HPDE6-E6E7 (cell line): Measurements from ENCODE around the gene TULP1.

Experiments
- DNase-seq: peaks from one replicate; pipeline ENCODE4 v3.0.0; 2011; ENCODE audit warnings: missing footprints; ENCODE audit errors: extremely low spot score

Gene TULP1

DNA sequence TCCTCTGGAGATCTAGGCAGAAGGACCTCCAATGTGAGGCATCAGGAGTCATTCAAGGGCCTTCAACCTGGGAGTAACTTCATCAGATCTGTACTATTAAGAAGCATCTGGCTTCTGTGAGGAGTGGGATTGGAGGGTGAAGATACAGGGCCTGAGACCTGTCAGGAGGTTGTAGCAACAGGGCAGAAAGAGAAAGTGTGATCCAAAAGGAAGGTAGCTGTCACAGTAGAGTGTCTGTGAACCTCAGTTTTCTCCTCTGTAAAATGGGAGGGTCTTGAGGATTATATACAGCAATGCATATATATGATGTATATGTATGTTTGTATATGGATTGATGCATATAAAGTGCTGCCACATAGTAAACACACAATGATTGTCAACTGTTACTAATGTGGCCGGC is 47.0 kb downstream of the TULP1 start:
- DNase-seq = no peak

DNA sequence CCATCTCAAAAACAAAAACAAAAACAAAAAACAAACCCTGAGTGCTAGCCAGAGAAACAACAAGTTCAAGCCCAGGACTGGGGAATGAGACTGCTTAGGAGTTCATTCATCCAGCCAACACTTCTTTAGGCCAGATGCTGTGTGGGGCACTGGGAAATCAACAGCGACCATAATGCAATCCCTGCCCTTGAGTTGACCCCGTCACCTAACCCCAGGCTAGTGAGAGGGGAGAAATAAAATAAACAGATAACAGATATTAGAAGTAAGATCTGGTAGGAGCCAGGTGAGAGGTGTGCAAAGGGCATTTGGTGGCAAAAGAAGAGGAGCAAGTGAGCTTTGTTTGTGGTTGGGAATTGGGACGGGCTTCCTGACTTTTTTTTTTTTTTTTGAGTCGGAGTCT is 49.4 kb downstream of the TULP1 start:
- DNase-seq = no peak

DNA sequence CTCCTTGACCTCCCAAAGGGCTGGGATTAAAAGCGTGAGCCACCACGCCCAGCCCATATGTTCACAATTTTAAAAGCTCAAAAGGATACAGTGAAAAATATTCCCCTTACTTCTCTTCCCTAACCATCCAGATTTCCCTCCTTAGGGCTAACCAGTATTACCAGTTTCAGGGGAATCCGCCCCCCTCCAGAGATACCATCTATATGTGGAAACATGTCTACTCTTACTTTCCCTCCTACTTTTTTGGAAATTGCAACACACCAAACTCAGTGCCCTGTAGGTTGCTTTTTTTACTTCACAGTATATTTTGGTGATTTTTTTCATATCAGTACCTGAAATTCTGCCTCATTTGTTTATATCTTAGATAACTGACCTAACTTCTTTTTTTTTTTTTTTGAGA is 51.4 kb downstream of the TULP1 start:
- no peak for DNase-seq

DNA sequence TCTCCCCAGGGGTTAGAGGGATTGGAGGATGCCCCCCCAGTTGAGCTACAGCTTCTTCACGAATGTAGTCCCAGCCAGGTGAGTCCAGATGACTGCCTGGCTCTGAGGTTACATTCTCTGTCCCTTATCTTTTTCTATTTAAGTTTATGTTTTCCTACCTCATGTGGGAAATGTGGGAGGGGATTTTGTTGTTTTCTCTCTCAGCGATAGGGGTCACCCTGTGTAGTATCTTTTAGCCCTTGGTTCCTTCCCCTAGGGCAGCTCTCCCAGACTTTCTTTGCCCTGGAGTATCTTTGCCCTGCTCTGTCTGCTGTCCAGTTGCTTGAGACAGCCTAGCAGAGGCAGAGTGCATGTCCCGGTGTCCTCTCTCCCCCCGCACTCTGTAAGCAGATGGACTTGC is 54.8 kb downstream of the TULP1 start:
- DNase-seq = no peak

DNA sequence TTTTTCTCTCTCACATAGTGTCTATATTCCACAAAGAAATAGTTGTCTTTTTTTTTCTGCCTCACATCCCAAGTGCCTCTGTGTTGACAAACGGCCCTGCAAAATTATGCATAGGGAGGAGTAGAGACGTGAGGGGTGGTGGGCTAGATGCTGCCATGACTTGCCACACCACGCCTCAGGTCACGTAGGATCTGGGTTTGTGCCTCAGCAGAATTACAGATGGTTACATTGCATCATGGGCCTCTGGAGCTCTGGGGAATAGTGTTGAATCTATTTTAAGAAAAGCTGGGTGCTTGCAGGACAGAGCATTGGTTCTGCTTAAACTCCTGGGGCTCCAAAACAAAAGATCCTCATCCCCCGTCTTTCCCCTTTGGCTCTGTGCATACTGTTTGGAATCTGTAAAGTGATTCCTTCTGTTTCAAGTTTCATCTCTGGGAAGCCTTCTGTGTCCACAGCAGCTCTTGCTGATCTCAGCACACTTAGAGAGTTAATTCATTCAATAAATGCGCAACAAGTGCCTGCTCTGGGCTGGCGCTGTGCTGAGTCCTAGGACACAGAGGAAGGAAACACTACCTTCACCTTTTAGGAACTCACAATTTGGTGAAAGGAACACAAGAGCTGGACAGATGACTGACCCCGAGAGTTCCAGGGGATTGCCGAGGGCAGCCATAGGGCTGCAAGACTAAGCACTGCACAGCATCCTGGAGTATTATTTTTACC is 58.1 kb downstream of the TULP1 start:
- DNase-seq = no peak

DNA sequence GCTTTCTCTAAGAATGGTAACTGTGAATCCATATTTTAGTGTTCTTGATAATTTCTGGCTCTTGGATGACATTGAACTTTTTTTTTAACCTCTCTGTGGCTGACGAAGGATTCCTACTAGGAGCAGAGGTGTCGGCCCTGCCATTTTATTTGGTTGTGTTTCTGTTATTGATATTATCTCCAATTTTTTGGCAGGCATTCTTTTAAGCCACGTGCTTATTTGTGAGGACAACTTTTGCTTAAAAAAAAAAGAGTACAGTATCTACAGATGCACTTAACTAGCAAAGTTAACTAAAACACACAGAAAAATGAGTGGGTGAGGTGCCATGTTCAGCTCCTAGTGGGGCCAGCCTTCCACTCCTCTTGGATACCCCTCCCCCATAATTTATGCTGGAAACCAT is 59.5 kb downstream of the TULP1 start:
- no peak for DNase-seq

DNA sequence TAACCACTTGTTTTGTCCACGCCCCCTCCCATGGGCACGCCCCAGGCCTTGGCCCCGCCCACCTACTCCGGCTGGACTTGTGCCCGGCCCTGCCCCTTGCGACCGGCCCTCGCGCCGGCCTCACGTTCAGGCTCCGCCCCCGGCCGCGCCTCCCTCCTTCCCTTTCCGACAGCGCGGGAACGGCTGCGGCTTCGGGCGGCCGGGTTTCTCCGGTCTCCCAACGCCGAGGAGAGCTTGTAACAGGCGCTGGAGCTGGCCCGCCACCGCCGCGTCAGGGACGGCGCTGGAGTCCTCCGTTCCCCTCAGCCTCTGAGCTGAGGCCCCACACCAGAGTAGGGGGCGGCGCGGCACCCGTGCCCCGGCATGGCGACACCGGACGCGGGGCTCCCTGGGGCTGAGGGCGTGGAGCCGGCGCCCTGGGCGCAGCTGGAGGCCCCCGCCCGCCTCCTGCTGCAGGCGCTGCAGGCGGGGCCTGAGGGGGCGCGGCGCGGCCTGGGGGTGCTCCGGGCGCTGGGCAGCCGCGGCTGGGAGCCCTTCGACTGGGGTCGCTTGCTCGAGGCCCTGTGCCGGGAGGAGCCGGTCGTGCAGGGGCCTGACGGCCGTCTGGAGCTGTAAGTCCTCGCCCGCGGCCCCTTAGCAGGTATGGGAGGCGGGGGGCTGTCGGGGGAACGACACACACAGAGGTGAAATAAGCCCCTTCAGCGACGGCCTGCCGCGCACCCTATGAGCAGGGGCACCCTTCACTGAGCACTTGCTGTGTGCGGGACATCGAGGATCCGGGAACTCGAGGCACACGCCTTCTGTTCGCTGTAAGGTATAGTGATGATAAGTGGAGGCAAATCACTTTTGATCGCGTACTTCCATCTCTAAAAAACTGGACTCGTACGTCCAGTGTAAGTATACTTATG is 60.3 kb downstream of the TULP1 start, which contains the start of gene FANCE:
TSS of gene FANCE (plus strand) at position 156 of the 908 bp plus-strand sequence. CDS start at position 364, 208 bp downstream.
- peak; percentile 71 for DNase-seq

DNA sequence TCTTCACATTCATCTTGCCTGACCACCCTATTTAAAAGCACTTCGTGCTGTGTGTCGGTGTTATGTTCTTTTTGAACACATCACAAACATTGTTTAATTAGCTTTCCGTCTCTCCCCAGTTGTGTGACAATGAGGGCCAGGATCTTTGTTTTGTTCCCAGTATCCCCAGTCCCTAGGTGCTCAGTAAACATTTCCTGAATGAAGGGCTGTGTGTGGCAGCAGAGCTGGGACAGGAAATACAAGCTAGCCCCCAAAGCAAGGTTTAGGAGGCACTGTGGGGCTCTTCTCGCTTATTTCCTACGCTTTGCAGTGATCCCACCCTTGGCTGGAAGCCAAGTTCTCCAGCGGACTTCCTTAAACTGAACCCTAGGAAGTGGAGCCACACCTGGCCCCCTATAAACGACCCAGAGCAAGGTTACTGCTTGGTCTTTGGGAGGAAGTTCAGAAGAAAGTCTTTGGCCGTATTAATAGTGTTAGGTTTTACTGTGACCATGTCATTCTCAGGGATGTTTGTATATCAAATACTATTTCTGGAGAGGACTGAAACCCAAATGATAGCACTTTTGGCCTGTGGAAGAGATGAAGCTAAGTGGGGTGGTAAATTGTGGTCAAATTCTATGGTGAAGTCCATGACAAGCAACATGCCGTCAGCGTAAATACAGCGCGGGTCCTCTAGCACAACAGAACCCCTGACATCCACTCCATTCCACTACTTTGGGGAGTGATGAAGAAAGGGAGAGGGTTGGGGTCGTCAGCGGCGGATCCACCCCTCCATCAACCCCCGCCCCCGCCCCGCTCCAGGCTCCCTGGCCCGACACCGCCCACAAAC is 61.1 kb downstream of the TULP1 start:
- no peak for DNase-seq

DNA sequence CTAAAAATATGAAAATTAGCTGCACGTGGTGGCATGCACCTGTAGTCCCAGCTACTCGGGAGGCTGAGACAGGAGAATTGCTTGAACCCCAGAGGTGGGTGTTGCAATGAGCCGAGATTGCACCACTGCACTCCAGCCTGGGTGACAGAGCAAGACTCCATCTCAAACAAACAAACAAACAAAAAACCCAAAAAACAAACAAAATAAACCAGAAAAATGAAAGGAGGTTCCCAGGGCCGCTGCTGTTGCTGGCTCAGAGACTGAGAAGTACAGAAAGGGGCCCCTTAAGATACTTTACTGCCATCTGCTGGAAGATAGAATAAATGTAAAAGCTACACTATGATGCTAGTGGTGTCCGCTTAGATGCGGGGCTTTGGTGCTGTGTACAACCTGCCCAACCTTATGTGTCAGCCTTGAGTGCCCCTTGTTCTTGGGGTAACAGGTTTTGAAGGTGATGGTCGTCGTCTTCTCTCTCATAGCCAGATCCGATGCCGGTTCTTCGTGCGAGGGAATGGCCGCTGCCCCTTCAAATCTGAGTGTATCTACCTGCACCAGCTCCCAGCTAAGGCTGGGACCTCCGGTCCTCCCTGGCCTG is 63.3 kb downstream of the TULP1 start:
- peak; percentile 73 for DNase-seq

DNA sequence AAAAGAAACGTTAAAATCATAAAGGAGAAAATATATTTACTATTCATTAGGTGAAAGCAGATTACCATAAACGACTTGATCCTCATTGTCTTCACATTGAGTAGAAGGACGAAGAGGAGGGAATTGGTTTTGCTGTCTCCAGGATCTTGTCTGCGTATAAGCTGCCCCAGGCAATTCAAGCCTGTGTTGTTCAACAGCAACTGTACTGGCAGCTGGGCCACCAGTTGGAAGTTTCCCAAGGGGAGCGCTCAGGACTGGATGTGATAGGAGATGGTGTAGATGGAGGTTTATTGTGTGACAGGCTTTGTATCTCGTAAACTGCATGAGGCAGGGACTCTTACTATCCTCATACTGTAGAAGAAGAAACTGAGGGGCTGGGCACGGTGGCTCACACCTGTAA is 64.5 kb downstream of the TULP1 start:
- no peak for DNase-seq
